ENCODE measurements around the gene XPNPEP3. TPM values are rescaled to one million over a fixed set of nuclear protein-coding genes. Genes with fewer than 3 reads are reported as not detected.

Gene XPNPEP3
- polyA plus RNA-seq: 4.4 and 10.4 TPM in 2 replicates

DNA sequence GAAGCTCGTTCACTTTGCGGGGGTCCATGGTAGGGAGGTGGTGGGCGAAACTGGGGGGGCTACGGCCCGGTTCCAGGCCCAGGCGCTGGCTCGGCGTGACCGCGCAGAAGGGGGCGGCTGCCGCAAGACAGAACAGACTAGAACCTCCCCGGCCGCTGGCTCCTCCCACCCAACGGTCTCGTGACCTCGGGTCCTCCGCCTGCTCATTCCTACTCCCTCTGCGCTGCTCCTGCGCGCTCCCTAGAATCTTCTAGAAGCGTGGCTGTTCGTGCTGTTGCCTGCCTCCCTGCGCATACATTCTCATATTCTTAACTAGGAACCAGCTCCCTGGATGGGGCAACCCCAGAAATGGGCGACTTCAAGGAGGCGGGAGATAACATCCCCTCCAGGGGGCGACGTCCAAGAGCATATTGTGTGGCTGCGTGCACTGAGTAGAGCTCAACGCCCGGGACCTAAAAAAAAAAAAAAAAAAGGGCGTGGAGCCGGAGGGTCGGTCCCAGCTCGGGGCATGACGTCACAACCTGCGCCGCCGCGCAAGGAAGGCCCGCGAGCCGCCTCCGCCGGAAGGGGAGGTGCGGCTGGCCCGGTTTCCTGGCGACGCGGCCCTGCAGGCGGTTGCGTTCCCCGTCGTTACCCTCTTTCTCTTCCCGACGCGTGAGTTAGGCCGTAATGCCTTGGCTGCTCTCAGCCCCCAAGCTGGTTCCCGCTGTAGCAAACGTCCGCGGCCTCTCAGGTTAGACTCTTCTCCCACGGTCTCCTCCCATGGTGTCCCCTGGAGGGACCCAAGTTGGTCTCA, at the start of gene XPNPEP3, which contains the start of gene ST13:
Gene XPNPEP3, plus strand, starts transcription at position 636 of the 796 bp plus-strand sequence. Its CDS starts 34 bp downstream, at position 670.
Gene ST13, minus strand, starts transcription at position 127 of the 796 bp plus-strand sequence. Its CDS starts 99 bp downstream, at position 28.

DNA sequence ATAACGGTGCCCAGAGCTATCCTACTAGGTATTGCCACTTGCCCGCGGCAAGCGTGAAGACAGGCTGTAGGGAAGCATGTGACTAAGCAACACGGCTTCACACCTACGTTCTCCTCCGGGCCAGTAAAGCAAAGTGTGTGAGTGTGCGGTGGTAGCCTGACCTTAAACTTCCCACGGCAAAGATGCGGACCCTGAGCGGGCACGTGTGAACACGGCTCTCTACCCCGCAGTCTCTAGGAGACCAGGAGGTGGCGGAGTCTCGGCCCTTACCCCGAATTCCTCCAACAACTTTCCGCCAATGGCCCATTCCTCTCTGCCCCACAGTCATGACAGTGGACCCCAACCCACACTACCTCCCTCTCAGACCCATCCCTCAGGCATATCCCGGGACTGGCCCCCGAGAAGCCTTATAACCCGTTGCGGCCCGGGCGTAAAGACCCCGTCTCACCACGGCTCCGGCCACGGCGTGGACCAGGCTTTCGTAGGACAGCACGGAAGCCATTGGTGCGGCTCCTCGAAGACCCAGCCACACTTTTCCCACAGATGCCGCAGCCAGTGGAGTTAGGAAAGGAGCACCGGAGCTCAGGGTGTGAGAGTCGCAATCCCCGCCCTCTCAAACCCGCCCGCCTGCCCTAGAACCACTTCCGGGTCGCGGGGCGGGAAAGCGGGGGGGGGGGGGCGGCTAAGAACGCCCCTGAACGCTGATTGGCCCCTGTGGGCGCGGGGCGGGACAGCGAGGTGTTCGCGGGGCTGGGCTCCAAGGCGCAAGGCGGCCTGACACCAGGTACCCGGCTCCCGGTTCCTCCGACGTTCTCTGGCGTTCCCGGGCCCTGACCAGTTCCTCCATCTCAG, 38.0 kb upstream of the XPNPEP3 start, which contains the start of gene SLC25A17:
Gene SLC25A17, minus strand, starts transcription at position 600 of the 852 bp plus-strand sequence. Its CDS starts 98 bp downstream, at position 502.

DNA sequence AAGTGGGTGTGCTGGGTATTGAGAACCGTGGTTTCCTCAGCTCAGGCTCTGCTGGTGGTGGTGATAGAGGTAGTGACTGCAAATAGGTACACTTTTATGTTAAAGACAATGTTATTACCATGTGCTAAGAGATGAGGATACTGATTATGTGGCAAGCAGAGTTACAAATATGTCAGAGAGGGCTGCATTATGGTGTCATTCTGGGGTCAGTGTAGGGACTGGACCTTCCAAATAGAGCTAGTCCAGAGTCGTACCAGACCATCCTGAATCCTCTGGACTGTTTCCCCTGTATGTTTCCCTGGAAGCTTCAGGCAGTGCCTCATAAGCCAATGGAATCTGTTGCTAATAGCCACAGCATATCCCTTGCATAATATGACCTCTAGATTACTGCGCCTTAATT, 5.1 kb downstream of the XPNPEP3 start, which contains the start of gene DNAJB7:
Gene DNAJB7, minus strand, starts transcription at position 101 of the 400 bp plus-strand sequence. CDS start 119 bp downstream, outside the sequence.

DNA sequence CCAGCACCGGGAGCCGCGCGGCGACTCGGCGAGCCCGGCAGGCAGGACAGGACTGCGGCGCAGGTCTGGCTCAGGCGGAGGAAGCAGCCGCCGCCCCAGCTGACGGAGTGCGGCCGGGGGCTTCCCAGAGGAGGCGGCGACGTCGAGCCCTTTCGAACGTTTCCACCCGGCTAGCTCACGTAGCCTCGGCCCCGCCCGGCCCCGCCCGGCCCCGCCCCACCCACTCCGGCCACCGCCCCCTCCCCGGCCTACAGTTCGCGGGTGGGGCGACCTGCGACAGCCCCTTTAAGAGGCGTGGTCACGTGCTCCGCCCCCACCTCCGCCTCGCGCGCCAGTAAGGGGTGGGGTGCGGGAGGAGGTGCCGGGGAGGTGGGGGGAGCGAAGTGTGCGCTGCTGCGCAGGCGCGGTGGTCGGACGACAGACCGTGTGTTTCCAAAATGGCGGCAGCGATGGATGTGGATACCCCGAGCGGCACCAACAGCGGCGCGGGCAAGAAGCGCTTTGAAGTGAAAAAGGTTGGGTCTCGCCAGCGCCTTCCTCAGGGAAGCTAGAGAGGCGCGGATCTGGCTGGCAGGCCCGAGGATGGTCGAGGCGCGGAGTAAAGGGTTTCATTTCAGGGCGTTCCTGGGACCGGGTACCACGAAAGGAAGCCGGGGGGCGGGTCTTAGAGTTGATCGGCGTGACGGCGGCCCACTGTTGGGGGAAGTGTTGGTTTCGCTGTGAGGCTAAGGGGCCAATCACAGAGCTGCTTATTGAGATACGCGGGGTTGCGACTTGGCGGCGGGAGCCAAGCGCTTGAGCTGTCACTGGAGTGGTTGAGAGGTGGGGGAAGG, 94.2 kb downstream of the XPNPEP3 start, which contains the start of gene RBX1:
Gene RBX1, plus strand, starts transcription at position 417 of the 833 bp plus-strand sequence. Its CDS starts 21 bp downstream, at position 438.

Other genes with a start within 250 kb of the XPNPEP3 start
- gene MRTFA, start 220.4 kb upstream of the XPNPEP3 start, polyA plus RNA-seq: 2.9 and 3.1 TPM in 2 replicates
- 0.60 TPM in 1 of 2 replicates, not detected in the other for gene MCHR1, start 177.7 kb upstream of the XPNPEP3 start, polyA plus RNA-seq
- gene SLC25A17, start 37.8 kb upstream of the XPNPEP3 start, polyA plus RNA-seq: 33.5 TPM in 2 replicates
- 90.2 and 99.5 TPM in 2 replicates for gene ST13, start 509 bp upstream of the XPNPEP3 start, polyA plus RNA-seq
- gene DNAJB7, start 5.0 kb downstream of the XPNPEP3 start, polyA plus RNA-seq: not detected in 2 replicates
- gene RBX1, start 94.2 kb downstream of the XPNPEP3 start, polyA plus RNA-seq: 331 and 341 TPM in 2 replicates
- gene EP300, start 235.4 kb downstream of the XPNPEP3 start, polyA plus RNA-seq: 9.7 and 13.3 TPM in 2 replicates